NCI-H146 (cell line): ENCODE results near the gene RFC2.
"Not testable (repeated sequence)": the region's sequence is repeated elsewhere in the genome, so short reads cannot be mapped to it uniquely, and the experiment has no call there.

Experiments
- DNase-seq: peaks from one replicate; lab custom pipeline; 2025; lab: John Stamatoyannopoulos, UW

Gene RFC2

GRCh38 chr7:74248156-74248555 is 6.0 kb downstream of the RFC2 start:
- DNase-seq, result no peak

GRCh38 chr7:74246497-74246896 is 7.7 kb downstream of the RFC2 start:
- DNase-seq, result no peak

DNA sequence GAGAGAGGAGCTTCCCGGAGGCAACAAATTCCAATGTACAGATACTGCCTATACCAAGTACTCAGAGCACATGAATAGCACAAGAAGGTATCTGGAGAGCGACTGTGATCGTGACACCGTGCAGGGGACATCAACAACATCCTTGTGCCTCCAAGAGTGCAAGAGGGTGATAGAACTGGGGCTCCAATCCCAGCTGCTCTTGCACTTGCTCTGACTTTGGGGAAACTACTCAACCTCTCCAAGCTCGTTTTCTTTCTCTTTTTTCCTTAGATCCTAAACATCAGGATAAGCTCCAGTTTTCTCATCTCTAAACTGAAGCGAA is 12.1 kb downstream of the RFC2 start:
- no peak for DNase-seq

- no peak for DNase-seq
Observed at GRCh38 chr7:74240482-74240881, 13.7 kb downstream of the RFC2 start.

GRCh38 chr7:74236284-74236683 is 17.9 kb downstream of the RFC2 start:
- no peak for DNase-seq

DNA sequence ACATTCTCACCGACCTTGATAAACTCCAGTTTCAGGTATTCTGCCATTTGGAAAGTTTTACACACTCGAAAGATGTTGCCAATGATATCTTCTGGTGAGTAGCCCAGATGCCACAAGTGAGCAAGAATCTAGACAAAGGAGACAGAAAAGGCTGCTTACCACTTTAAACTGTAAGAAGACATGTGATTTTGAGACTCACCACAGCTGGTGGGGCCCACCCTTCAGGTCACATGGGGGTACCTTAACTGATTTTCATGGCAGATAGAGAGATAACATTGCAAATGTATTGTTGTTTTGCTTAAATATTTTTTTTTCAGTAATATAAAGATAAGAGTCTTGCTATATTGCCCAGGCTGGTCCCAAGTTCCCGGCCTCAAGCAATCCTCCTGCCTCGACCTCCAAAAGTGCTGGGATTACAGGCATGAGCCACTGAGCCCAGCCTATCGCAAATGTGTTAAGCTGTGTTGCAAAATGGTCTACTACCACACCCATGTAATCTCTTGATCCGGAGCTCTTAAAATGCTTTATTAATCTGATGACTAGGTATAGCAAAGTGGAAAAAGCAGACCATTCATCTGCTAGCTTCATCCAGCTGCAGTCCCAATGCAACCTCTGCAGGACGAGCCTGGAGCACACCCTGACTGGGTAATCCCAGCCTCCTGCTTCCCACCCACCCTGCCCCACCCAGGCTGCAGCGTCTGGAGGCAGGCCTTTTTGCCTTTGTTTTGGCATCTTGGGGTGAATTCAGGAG is 18.5 kb downstream of the RFC2 start:
- no peak for DNase-seq

DNA sequence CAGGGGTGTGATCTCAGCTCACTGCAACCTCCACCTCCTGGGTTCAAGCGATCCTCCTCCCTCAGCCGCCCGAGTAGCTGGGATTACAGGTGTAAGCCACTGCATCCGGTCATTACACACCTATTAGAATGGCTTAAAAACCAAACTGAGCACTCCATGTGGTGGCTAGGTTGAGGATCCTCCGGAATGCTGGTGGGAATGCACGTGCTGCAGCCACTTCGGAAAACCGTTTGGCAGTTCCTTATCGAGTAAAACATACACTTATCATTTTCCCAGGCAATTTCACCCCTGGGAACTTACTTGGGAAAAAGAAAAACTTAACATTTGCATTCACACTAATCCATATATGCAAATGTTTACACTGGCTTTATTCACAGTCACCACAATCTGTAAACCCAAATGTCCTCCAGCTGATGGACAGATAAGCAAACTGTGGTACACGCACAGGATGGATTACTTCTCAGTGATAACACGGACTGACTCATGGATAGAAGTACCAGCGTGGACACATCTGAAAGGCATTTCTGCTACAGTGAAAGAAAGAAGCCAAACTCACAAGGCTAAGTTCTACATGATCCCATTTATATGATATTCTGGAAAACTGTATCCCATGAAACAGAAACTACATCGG is 20.4 kb downstream of the RFC2 start:
- no peak for DNase-seq

GRCh38 chr7:74231232-74231590 is 23.0 kb downstream of the RFC2 start:
- DNase-seq, result no peak

GRCh38 chr7:74230446-74231231 is 23.6 kb downstream of the RFC2 start:
- DNase-seq, result no peak

DNA sequence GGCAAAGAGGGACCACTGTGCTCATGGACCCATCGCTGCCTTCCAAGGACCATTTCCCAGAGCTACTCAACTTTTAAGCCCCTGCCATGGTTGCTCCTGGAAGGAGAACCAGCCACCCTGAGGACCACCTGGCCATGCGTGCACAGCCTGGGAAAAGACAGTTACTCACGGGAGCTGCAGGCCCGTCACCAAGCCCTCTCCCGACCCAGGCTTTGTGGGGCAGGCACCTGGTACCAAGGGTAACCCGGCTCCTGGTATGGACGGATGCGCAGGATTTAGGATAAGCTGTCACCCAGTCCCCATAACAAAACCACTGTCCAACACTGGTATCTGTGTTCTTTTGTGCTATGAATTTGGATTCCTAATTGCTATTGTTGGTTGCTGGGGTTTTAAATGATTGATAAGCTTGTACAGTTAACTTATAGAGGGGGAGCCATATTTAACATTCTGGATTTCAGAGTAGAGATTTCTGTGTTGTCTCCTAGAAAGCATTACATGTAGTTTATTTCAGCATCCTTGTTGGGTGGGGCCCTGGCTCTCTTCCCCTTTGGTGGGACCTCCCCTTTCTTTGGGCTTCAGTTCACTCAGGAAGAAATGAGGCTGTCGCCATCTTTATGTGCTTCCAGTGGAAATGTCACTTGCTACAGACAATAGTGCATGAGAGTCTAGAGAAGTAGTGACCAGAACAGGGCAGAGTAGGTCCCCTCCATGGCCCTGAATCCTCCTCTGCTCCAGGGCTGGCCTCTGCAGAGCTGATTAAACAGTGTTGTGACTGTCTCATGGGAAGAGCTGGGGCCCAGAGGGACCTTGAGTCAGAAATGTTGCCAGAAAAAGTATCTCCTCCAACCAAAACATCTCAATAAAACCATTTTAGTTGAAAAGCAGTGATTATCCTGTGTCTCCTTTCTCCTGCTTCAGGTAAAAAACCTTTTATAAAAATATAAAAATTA is 25.0 kb downstream of the RFC2 start:
- no peak for DNase-seq

- DNase-seq, result no peak
Observed at GRCh38 chr7:74226633-74227032, 27.6 kb downstream of the RFC2 start.

- DNase-seq, result no peak
Observed at GRCh38 chr7:74225400-74225799, 28.8 kb downstream of the RFC2 start.

DNA sequence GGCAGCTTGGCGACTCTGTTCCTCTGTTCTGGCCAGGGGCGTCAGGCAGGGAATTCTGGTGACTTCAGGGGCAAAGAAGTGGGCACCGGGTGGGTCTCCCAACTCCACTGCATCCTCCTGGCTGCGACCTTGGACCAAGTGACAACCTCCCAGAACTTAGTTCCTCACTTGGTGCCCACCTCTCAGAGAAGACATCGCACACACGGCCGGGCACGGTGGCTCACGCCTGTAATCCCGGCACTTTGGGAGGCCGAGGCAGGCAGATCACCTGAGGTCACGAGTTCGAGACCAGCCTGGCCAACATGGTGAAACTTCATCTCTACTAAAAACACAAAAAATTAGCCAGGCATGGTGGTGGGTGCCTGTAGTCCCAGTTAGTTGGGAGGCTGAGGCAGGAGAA is 29.3 kb downstream of the RFC2 start:
- DNase-seq, result not testable (repeated sequence)

DNA sequence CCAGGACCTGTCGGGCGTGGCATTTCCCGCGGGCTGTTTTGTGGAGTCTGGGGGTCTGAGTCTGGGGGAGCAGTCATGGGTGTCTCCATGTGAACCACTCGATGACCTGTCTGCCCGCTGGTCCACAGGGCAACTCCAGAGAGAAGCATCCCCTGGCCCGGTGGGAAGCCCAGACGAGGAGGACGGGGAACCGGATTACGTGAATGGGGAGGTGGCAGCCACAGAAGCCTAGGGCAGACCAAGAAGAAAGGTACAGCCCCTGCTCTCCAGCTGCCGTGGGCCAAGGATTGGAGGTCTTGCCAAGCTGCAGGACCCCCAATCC is 29.7 kb downstream of the RFC2 start:
- DNase-seq, result no peak

DNA sequence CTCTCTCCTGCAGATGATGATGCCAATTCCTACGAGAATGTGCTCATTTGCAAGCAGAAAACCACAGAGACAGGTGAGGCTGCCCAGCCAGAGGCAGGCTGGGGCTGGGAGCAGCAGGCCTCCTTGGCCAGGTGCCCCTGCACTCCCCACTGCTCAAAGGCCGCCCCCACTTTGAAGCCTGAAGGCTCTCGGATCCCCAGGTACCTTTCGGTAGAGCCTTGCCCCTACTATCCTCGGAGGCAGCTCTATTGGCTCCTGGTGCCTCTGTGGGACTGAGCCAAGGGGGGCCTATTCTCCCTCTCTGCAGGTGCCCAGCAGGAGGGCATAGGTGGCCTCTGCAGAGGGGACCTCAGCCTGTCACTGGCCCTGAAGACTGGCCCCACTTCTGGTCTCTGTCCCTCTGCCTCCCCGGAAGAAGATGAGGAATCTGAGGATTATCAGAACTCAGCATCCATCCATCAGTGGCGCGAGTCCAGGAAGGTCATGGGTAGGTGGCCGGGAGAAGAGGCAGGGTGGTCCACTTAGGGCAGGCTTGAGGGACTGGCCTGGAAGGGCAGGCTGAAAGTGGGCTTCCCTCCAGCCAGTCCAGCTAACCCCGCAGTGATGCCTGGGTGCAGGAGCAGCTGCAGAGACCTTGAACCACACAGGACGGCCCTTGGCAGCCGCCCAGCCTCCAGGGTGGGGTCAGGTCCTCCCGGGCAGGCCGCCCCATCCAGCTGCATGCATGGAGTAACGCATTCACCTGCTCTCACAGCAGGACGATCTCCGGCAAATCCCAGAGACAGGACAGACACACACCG is 30.3 kb downstream of the RFC2 start:
- DNase-seq, result peak; percentile 65

GRCh38 chr7:74222851-74223710 is 31.1 kb downstream of the RFC2 start:
- DNase-seq, result no peak

- no peak for DNase-seq
Observed at GRCh38 chr7:74221713-74222112, 32.5 kb downstream of the RFC2 start.

DNA sequence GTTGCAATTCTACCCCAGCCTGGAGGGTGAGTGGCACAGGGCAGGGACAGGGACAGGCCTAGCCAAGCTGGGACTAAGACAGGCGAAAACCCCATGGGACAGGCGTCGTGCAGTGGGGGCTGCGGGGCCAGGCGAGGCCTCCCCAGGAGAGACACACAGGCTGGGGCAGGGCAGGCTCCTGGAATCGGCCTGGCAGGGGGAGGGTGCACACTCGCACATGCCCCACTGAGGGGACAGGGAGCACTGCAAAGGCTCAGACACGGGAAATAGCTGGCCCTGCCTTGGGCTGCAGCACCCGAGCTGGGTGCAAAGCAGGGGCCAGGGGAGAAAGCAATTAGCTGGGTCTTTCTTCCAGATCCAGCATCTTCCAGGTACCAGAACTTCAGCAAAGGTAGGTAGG is 34.0 kb downstream of the RFC2 start:
- no peak for DNase-seq

DNA sequence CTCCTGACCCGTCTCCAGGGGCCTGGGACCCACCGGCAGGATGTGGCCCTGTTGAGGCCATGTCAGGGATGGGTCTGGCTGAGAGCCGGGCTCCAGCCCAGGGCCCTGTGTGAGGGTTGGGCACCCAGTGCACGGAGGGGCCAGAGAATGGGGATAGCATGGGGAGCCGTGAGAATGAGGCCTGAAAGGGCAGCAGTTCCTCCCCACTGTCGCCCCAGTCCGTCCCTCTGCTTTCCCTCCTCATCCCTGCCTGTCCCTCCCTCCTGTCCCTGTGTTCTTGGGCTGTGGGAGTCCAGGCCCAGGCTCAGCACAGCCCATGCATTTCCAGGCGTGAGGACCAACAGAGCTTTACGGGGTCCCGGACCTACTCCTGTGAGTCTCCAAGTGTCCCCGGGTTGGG is 34.8 kb downstream of the RFC2 start:
- no peak for DNase-seq

GRCh38 chr7:74218343-74218698 is 35.9 kb downstream of the RFC2 start:
- DNase-seq, result no peak
